Neutrophil (primary cell): ENCODE data around the gene HJV.

Experiments
- H3K27ac ChIP-seq: fragments of 200-600 bp; sonication (generic); 2 replicates; pipeline ENCODE4 v1.5.1; 2016; ENCODE audit warnings: mild to moderate bottlenecking, moderate library complexity
- H3K27me3 ChIP-seq: fragments of 200-600 bp; sonication (generic); 2 replicates; pipeline ENCODE4 v1.6.0; 2016; ENCODE audit warnings: mild to moderate bottlenecking
- H3K36me3 ChIP-seq: fragments of 200-600 bp; sonication (generic); 2 replicates; pipeline ENCODE4 v1.5.1; 2017
- H3K4me1 ChIP-seq, 2 experiments: fragments of 200-600 bp in 1 of 2; sonication (generic) in 1 of 2; 1 replicate in 1 of 2; 2 replicates in 1 of 2; pipeline versions ENCODE4 v1.5.1 to v1.6.1; 2013 to 2016; ENCODE audit warnings: low read depth in 1 of 2, low read length in 1 of 2, mild to moderate bottlenecking in 1 of 2, moderate library complexity in 1 of 2; ENCODE audit not compliant: control insufficient read depth in 1 of 2, insufficient read depth in 1 of 2
- H3K4me3 ChIP-seq, 2 experiments: fragments of 200-600 bp in 1 of 2; sonication (generic) in 1 of 2; 1 replicate in 1 of 2; 2 replicates in 1 of 2; pipeline ENCODE4 v1.5.1; 2013 to 2016; ENCODE audit warnings: low read depth in 1 of 2, low read length in 1 of 2, mild to moderate bottlenecking in 1 of 2, moderate library complexity in 1 of 2
- H3K9me3 ChIP-seq: fragments of 200-600 bp; sonication (generic); 2 replicates; pipeline ENCODE4 v1.5.1; 2016
- TF ChIP-seq, protein P1 (sequence below): fragments of 200-600 bp; sonication (generic); IDR thresholded peaks from 2 replicates; pipeline ENCODE4 v1.5.1; 2016; ENCODE audit warnings: antibody characterized with exemption

Gene HJV

DNA sequence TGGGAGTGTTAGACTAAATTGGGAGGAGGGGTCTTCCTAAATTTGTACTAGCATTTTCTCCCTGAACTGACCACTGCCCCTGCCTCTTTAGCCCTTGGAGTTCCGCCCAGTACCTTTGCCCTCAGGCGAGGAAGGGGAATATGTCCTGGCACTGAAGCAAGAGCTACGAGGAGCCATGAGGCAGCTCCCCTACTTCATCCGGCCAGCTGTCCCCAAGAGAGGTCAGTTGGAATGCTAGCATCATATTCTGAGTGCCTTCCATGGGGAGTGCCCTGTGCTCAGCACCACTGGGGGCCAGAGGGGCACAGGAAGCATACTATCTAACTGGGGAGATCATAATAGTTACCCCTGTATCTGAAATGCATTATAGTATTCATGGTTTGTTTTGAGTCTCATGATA lies 46.3 kb downstream of the HJV start:
- H3K27me3 ChIP-seq, result no peaks in the 10 kb centered on the region
- H3K36me3 ChIP-seq, result no peaks in the 10 kb centered on the region
- TF ChIP-seq, protein P1, sequence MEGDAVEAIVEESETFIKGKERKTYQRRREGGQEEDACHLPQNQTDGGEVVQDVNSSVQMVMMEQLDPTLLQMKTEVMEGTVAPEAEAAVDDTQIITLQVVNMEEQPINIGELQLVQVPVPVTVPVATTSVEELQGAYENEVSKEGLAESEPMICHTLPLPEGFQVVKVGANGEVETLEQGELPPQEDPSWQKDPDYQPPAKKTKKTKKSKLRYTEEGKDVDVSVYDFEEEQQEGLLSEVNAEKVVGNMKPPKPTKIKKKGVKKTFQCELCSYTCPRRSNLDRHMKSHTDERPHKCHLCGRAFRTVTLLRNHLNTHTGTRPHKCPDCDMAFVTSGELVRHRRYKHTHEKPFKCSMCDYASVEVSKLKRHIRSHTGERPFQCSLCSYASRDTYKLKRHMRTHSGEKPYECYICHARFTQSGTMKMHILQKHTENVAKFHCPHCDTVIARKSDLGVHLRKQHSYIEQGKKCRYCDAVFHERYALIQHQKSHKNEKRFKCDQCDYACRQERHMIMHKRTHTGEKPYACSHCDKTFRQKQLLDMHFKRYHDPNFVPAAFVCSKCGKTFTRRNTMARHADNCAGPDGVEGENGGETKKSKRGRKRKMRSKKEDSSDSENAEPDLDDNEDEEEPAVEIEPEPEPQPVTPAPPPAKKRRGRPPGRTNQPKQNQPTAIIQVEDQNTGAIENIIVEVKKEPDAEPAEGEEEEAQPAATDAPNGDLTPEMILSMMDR, result no peak
- no peaks in the 10 kb centered on the region for H3K9me3 ChIP-seq
- no peak overlapping the region for H3K4me3 ChIP-seq
- H3K27ac ChIP-seq, result no peak overlapping the region
- peaks cover 37 to 40% of the 10 kb centered on the region in 2 experiments for H3K4me1 ChIP-seq

DNA sequence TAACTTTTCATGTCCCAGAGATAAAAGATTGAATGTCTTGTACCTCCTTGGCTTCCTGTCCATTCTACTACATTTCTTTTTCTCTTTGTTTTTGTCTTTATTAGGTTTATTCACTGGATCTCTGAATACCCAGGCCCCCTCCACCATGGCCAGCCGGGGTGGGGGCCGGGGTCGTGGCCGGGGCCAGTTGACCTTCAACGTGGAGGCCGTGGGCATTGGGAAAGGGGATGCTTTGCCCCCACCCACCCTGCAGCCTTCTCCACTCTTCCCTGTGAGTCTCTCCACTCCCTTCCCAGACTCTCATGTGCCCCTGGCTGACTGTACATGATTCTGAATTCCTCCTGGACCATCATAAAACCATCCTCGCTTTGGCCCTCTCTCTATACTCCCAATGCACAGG lies 46.8 kb downstream of the HJV start:
- Histone ChIP-seq H3K4me1 (peaks cover 32 to 35% of the 10 kb centered on the region in 2 experiments), H3K4me3 (no peak overlapping the region), H3K27me3 (no peaks in the 10 kb centered on the region), H3K27ac (no peak overlapping the region), H3K9me3 (no peaks in the 10 kb centered on the region), H3K36me3 (no peaks in the 10 kb centered on the region)
- TF ChIP-seq, protein P1, result no peak

DNA sequence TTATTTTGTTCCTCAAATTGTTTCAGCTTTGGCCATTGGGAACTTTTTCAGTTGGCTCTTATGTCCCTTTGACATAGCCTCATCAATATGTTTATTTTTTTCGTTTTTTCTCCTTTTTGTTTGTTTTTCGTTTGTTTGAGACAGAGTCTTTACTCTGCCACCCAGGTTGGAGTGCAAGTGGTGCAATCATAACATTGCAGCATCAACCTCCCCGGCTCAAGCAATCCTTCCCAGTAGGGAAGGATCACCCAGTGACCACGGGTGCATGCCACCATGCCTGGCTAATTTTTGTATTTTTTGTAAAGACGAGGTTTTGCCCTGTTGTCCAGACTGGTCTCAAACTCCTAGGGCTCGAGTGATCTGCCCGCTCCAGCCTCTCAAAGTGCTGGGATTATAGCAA lies 49.0 kb downstream of the HJV start:
- Histone ChIP-seq H3K27ac (peak overlapping the region; percentile 13), H3K4me1 (peaks cover 11 to 14% of the 10 kb centered on the region in 2 experiments), H3K9me3 (no peaks in the 10 kb centered on the region), H3K27me3 (no peaks in the 10 kb centered on the region), H3K4me3 (no peak overlapping the region), H3K36me3 (no peaks in the 10 kb centered on the region)
- TF ChIP-seq, protein P1, result no peak
